Stimulated activated CD8-positive, alpha-beta memory T cell treated with anti-CD3 and anti-CD28 coated beads, Interleukin-4, amount 100 ng/mL, for 1 hour (primary cell): ENCODE data around the gene EPHA1.
"Not testable (repeated sequence)": the region's sequence is repeated elsewhere in the genome, so short reads cannot be mapped to it uniquely, and the experiment has no call there.

Source experiments
- DNase-seq, 2 donors: peaks; one replicate each; pipeline ENCODE4 v3.0.0-alpha.2; 2020; ENCODE audit warnings: low read depth in 2 of 2, low spot score in 1 of 2

EPHA1 gene

GRCh38 chr7:143405173-143406001 lies 3.3 kb downstream of the EPHA1 start:
- no peak for DNase-seq

- DNase-seq: not testable (repeated sequence)
These were observed 6.4 kb downstream of the EPHA1 start for GRCh38 chr7:143402233-143402632.

GRCh38 chr7:143401265-143401664 lies 7.4 kb downstream of the EPHA1 start:
- DNase-seq: no peak

GRCh38 chr7:143399642-143400041 lies 9.0 kb downstream of the EPHA1 start:
- DNase-seq: no peak

GRCh38 chr7:143399151-143399550 lies 9.5 kb downstream of the EPHA1 start:
- DNase-seq: no peak

- no peak for DNase-seq
These were observed 10.0 kb downstream of the EPHA1 start for GRCh38 chr7:143398616-143399015.

GRCh38 chr7:143397710-143398530 lies 10.7 kb downstream of the EPHA1 start:
- no peak for DNase-seq

- no peak for DNase-seq
These were observed 11.8 kb downstream of the EPHA1 start for GRCh38 chr7:143396625-143397556.

GRCh38 chr7:143396182-143396581 lies 12.5 kb downstream of the EPHA1 start:
- no peak for DNase-seq

GRCh38 chr7:143395187-143396149 lies 13.2 kb downstream of the EPHA1 start:
- no peak for DNase-seq

GRCh38 chr7:143394777-143395176 lies 13.9 kb downstream of the EPHA1 start:
- DNase-seq: no peak

GRCh38 chr7:143394068-143394467 lies 14.6 kb downstream of the EPHA1 start:
- no peak for DNase-seq

- DNase-seq: no peak
These were observed 15.2 kb downstream of the EPHA1 start for GRCh38 chr7:143393267-143394041.

GRCh38 chr7:143392875-143393266 lies 15.8 kb downstream of the EPHA1 start:
- DNase-seq: no peak

- DNase-seq: not testable (repeated sequence)
These were observed 16.2 kb downstream of the EPHA1 start for GRCh38 chr7:143392427-143392826.

- DNase-seq: no peak
These were observed 16.9 kb downstream of the EPHA1 start for GRCh38 chr7:143391462-143392404.

- no peak for DNase-seq
These were observed 17.8 kb downstream of the EPHA1 start for GRCh38 chr7:143390773-143391317.
